K562 (cell line): ENCODE data around the gene MED29. TPM values are rescaled to one million over a fixed set of nuclear protein-coding genes. Genes with fewer than 3 reads are reported as not detected.

Experiments
- ARID4B ChIP-seq: sonication (generic); formaldehyde crosslinking; IDR thresholded peaks from 2 replicates; pipeline ENCODE4 v1.8.0; 2022; ENCODE audit warnings: mild to moderate bottlenecking, missing genetic modification reagents
- ATF7 ChIP-seq: fragments of 450-650 bp; IDR thresholded peaks from 2 replicates; pipeline ENCODE4 v1.7.1; 2014; ENCODE audit warnings: mild to moderate bottlenecking, moderate library complexity
- HDGF ChIP-seq: fragments of 450-650 bp; IDR thresholded peaks from 2 replicates; pipeline ENCODE4 v1.6.1; 2016
- KDM4B ChIP-seq, 2 experiments: fragments of 450-650 bp in 1 of 2; sonication (generic) in 1 of 2; IDR thresholded peaks; 2 replicates each; pipeline ENCODE4 v1.6.1; 2016 to 2017; ENCODE audit warnings: borderline replicate concordance in 2 of 2, antibody characterized with exemption in 1 of 2, low read depth in 1 of 2, mild to moderate bottlenecking in 1 of 2
- MAFK ChIP-seq: IDR thresholded peaks from 2 replicates; pipeline ENCODE4 v1.6.1; 2011; ENCODE audit warnings: low read length, improper control_type of control experiment
- POLR2A ChIP-seq: fragments of 450-650 bp; conservative IDR thresholded peaks from 2 replicates; pipeline ENCODE4 v1.6.1; 2016
- PRDM10 ChIP-seq: fragments of 450-650 bp; IDR thresholded peaks from 2 replicates; pipeline ENCODE4 v1.6.1; 2018; ENCODE audit not compliant: partially characterized antibody
- RAD21 ChIP-seq, 2 experiments: fragments of 250-450 bp in 1 of 2; fragments of 450-650 bp in 1 of 2; sonication (Bioruptor Pico) in 1 of 2; formaldehyde crosslinking in 1 of 2; IDR thresholded peaks in 1 of 2; conservative IDR thresholded peaks in 1 of 2; 2 replicates each; pipeline versions ENCODE4 v1.4.0 to v1.8.0; 2020 to 2022; ENCODE audit warnings: mild to moderate bottlenecking in 2 of 2, moderate library complexity in 1 of 2
- RFX1 ChIP-seq: fragments of 450-650 bp; IDR thresholded peaks from 2 replicates; pipeline ENCODE4 v1.6.1; 2016; ENCODE audit warnings: mild to moderate bottlenecking, moderate library complexity
- STAT6 ChIP-seq: sonication (generic); formaldehyde crosslinking; IDR thresholded peaks from 2 replicates; pipeline ENCODE4 v1.8.1; 2023; ENCODE audit warnings: mild to moderate bottlenecking, missing genetic modification reagents
- TCFL5 ChIP-seq: fragments of 250-450 bp; sonication (Bioruptor Pico); conservative IDR thresholded peaks from 2 replicates; pipeline ENCODE4 v1.6.1; 2021; ENCODE audit warnings: mild to moderate bottlenecking, moderate library complexity, matching md5 sums
- ZNF175 ChIP-seq: fragments of 200-800 bp; sonication (Bioruptor generic); IDR thresholded peaks from 2 replicates; pipeline ENCODE4 v1.6.1; 2016; ENCODE audit warnings: low read depth, mild to moderate bottlenecking, missing genetic modification characterization, missing compliant biosample characterization
- ZNF212 ChIP-seq: fragments of 450-650 bp; formaldehyde crosslinking; IDR thresholded peaks from 2 replicates; pipeline ENCODE4 v1.4.0; 2020; ENCODE audit warnings: mild to moderate bottlenecking
- polyA plus RNA-seq, 8 experiments: library from polyadenylated mRNA; depleted of rRNA in 4 of 8; stranded (reverse) in 5 of 8; unstranded in 3 of 8; fragments of >200 nt; fragmentation: Nextera tagmentation in 2 of 8; fragmentation: Illumina TruSeq in 1 of 8; extraction: Ambion mirVana in 2 of 8; extraction: Trizol in 1 of 8; gene quantifications; 2 replicates each; pipeline versions ENCODE4 v1.2.1 to v1.2.3, GENCODE V29; 2011 to 2014; ENCODE audit warnings: inconsistent platforms in 1 of 8, missing spikeins in 1 of 8
- total RNA-seq, 7 experiments: library from RNA; depleted of rRNA in 6 of 7; stranded (reverse); fragments of >200 nt in 6 of 7; fragmentation: Illumina TruSeq in 2 of 7; extraction: Trizol in 2 of 7; gene quantifications; 2 replicates each; pipeline versions ENCODE4 v1.2.1 to v1.2.3, GENCODE V29; 2011 to 2021; ENCODE audit warnings: low replicate concordance in 1 of 7

Gene MED29
- total and polyA plus RNA-seq, 9 of the 15 experiments (the other 6 are each of a cell fraction or from before 2014, with no cell fraction given), result 1.8 to 22.6 (median 12.4) TPM

- TF ChIP-seq MAFK (no peak), ZNF212 (CRISPR knock-in tag) (no peak), ARID4B (CRISPR knock-in tag) (peak; percentile 11; the same call in 1 of the 2 replicates), STAT6 (no peak), POLR2A (0 out of 2 replicates have a peak, but pooled peaks have one; percentile 10), KDM4B (IDR thresholded peaks at IDR 0.05; ENCODE audit: borderline replicate concordance in 2 of 2, low read depth in 1 of 2) (no peak), HDGF (no peak), TCFL5 (no peak), RAD21 (CRISPR knock-in tag; conservative IDR thresholded peaks at IDR 0.05 in 1 of 2, IDR thresholded peaks at IDR 0.05 in 1 of 2) (no peak), PRDM10 (peak; percentile 86), RFX1 (peak; percentile 65; the same call in 1 of the 2 replicates), ZNF175 (no peak), ATF7 (no peak)
These were observed 43.2 kb downstream of the MED29 start (continued) for GRCh38 chr19:39434123-39435076.
